ENCODE results near the gene NEDD4L.

Gene NEDD4L

GRCh38 chr18:58212274-58212673 is 168.2 kb downstream of the NEDD4L start:
- no peak for DNase-seq (ENCODE audit: low spot score)

GRCh38 chr18:58213440-58213839 is 169.4 kb downstream of the NEDD4L start:
- peak; percentile 89 for DNase-seq (ENCODE audit: low spot score)

- no peak for DNase-seq (ENCODE audit: low spot score)
Measured at GRCh38 chr18:58215011-58215410, 171.0 kb downstream of the NEDD4L start.

- peak; percentile 84 for DNase-seq (ENCODE audit: low spot score)
Measured at GRCh38 chr18:58216071-58216481, 172.1 kb downstream of the NEDD4L start.

GRCh38 chr18:58217052-58217451 is 173.0 kb downstream of the NEDD4L start:
- DNase-seq (ENCODE audit: low spot score): no peak

GRCh38 chr18:58218117-58218516 is 174.1 kb downstream of the NEDD4L start:
- DNase-seq (ENCODE audit: low spot score): no peak

GRCh38 chr18:58221060-58221725 is 177.2 kb downstream of the NEDD4L start:
- peak; percentile 98 for DNase-seq (ENCODE audit: low spot score)

- peak; percentile 74 for DNase-seq (ENCODE audit: low spot score)
Measured at GRCh38 chr18:58222432-58223125, 178.6 kb downstream of the NEDD4L start.

GRCh38 chr18:58223717-58224424 is 179.8 kb downstream of the NEDD4L start:
- peak; percentile 97 for DNase-seq (ENCODE audit: low spot score)

- no peak for DNase-seq (ENCODE audit: low spot score)
Measured at GRCh38 chr18:58224425-58224750, 180.4 kb downstream of the NEDD4L start.

- DNase-seq (ENCODE audit: low spot score): peak; percentile 70
Measured at GRCh38 chr18:58225101-58225500, 181.1 kb downstream of the NEDD4L start.

- no peak for DNase-seq (ENCODE audit: low spot score)
Measured at GRCh38 chr18:58226429-58226828, 182.4 kb downstream of the NEDD4L start.

- peak; percentile 63 for DNase-seq (ENCODE audit: low spot score)
Measured at GRCh38 chr18:58227361-58227930, 183.4 kb downstream of the NEDD4L start.

- DNase-seq (ENCODE audit: low spot score): no peak
Measured at GRCh38 chr18:58228176-58228575, 184.2 kb downstream of the NEDD4L start.

GRCh38 chr18:58228762-58229161 is 184.7 kb downstream of the NEDD4L start:
- DNase-seq (ENCODE audit: low spot score): no peak

GRCh38 chr18:58229162-58229561 is 185.1 kb downstream of the NEDD4L start:
- no peak for DNase-seq (ENCODE audit: low spot score)

GRCh38 chr18:58230438-58231179 is 186.6 kb downstream of the NEDD4L start:
- peak; percentile 96 for DNase-seq (ENCODE audit: low spot score)

GRCh38 chr18:58231930-58232329 is 187.9 kb downstream of the NEDD4L start:
- peak; percentile 53 for DNase-seq (ENCODE audit: low spot score)

- DNase-seq (ENCODE audit: low spot score): no peak
Measured at GRCh38 chr18:58232668-58233067, 188.6 kb downstream of the NEDD4L start.

GRCh38 chr18:58234359-58234741 is 190.3 kb downstream of the NEDD4L start:
- DNase-seq (ENCODE audit: low spot score): no peak

- peak; percentile 60 for DNase-seq (ENCODE audit: low spot score)
Measured at GRCh38 chr18:58235001-58235436, 191.0 kb downstream of the NEDD4L start.

GRCh38 chr18:58239879-58240278 is 195.9 kb downstream of the NEDD4L start:
- peak; percentile 91 for DNase-seq (ENCODE audit: low spot score)
